Right ventricle myocardium superior (tissue), 1 donor: ENCODE results near the gene SEMA3D. TPM values are rescaled to one million over a fixed set of nuclear protein-coding genes. Genes with fewer than 3 reads are reported as not detected.
A peak's percentile ranks its signal among the peaks of the same experiment; 100 is the strongest.

ENCODE experiments used
- ATAC-seq: fragments of 200-7000 bp; cut with Tn5 transposase; one replicate; pipeline ENCODE4 v1.9.1; 2020; ENCODE audit warnings: mild to moderate bottlenecking; ENCODE audit not compliant: poor library complexity
- DNase-seq: peaks from one replicate; pipeline ENCODE4 v3.0.0-alpha.2; 2020
- intact Hi-C: fragments of 100-400 bp; cut with DNase I; formaldehyde crosslinking; loops from one replicate; pipeline ENCODE4 v1.11.2; 2022
- long read RNA-seq: library from polyadenylated mRNA; unstranded; transcript quantifications from one replicate; pipeline ENCODE4 v2.0.0, GENCODE V29; 2021
- total RNA-seq: library from RNA; stranded (reverse); fragmentation: NEBNext Ultra II Directional; extraction: Animal tissue kit (Norgen Biotek cat#: 25700); gene quantifications from one replicate; pipeline ENCODE4 v1.2.1, GENCODE V29; 2021
- donor health status: DM: no; HTN: yes; CAD: no; lungs with severe emphysema.

Gene SEMA3D
- total RNA-seq: 1.1 TPM
- long read RNA-seq: 0 reads

- peak; percentile 97 for ATAC-seq
- intact Hi-C loops: no loop called here
- peak; percentile 73 for DNase-seq
Observed at GRCh38 chr7:85186521-85187241, at the start of gene SEMA3D. TSS of gene SEMA3D (minus strand) at chr7:85187056. CDS start at chr7:85121891, 65,165 bp downstream.

- DNase-seq (no peak), ATAC-seq (no peak)
- intact Hi-C loops: no loop called here
Observed at GRCh38 chr7:85234730-85235129, 47.9 kb upstream of the SEMA3D start.

- no peak for DNase-seq
- no peak for ATAC-seq
- intact Hi-C loops: no loop called here
Observed at GRCh38 chr7:85232068-85232467, 45.2 kb upstream of the SEMA3D start.

- no peak for DNase-seq
- intact Hi-C loops: no loop called here
Observed at GRCh38 chr7:85230623-85231022, 43.8 kb upstream of the SEMA3D start.

GRCh38 chr7:85229544-85229943 is 42.7 kb upstream of the SEMA3D start:
- no peak for ATAC-seq
- intact Hi-C loops: no loop called here
- DNase-seq: no peak

More at GRCh38 chr7:85230623-85231022, 43.8 kb upstream of the SEMA3D start:
- no peak for ATAC-seq

- intact Hi-C loops: no loop called here
- ATAC-seq (no peak), DNase-seq (no peak)
Observed at GRCh38 chr7:85226361-85227085, 39.7 kb upstream of the SEMA3D start.

GRCh38 chr7:85224171-85224570 is 37.3 kb upstream of the SEMA3D start:
- intact Hi-C loops: no loop called here
- ATAC-seq (no peak), DNase-seq (no peak)

- ATAC-seq (no peak), DNase-seq (no peak)
- intact Hi-C loops: no loop called here
Observed at GRCh38 chr7:85222522-85222921, 35.7 kb upstream of the SEMA3D start.

- intact Hi-C loops: no loop called here
- no peak for DNase-seq
- no peak for ATAC-seq
Observed at GRCh38 chr7:85221796-85222195, 34.9 kb upstream of the SEMA3D start.

- ATAC-seq (no peak), DNase-seq (no peak)
- intact Hi-C loops: no loop called here
Observed at GRCh38 chr7:85220651-85221050, 33.8 kb upstream of the SEMA3D start.

GRCh38 chr7:85220023-85220422 is 33.2 kb upstream of the SEMA3D start:
- no peak for ATAC-seq
- intact Hi-C loops: no loop called here
- DNase-seq: no peak

- intact Hi-C loops: no loop called here
- ATAC-seq (no peak), DNase-seq (no peak)
Observed at GRCh38 chr7:85217085-85217484, 30.2 kb upstream of the SEMA3D start.

GRCh38 chr7:85215098-85215497 is 28.2 kb upstream of the SEMA3D start:
- ATAC-seq (no peak), DNase-seq (no peak)
- intact Hi-C loops: no loop called here

- DNase-seq (no peak), ATAC-seq (no peak)
- intact Hi-C loops: no loop called here
Observed at GRCh38 chr7:85213500-85213899, 26.6 kb upstream of the SEMA3D start.

GRCh38 chr7:85205754-85206153 is 18.9 kb upstream of the SEMA3D start:
- ATAC-seq (no peak), DNase-seq (no peak)
- intact Hi-C loops: no loop called here

GRCh38 chr7:85204496-85204895 is 17.6 kb upstream of the SEMA3D start:
- no peak for ATAC-seq
- intact Hi-C loops: no loop called here
- no peak for DNase-seq

- DNase-seq (no peak), ATAC-seq (no peak)
- intact Hi-C loops: no loop called here
Observed at GRCh38 chr7:85204061-85204460, 17.2 kb upstream of the SEMA3D start.

- no peak for ATAC-seq
- intact Hi-C loops: no loop called here
Observed at GRCh38 chr7:85201209-85201608, 14.4 kb upstream of the SEMA3D start.

GRCh38 chr7:85196696-85197095 is 9.8 kb upstream of the SEMA3D start:
- DNase-seq (no peak), ATAC-seq (no peak)
- intact Hi-C loops: no loop called here

More at GRCh38 chr7:85201209-85201608, 14.4 kb upstream of the SEMA3D start:
- DNase-seq: no peak

- intact Hi-C loops: no loop called here
- ATAC-seq: no peak
Observed at GRCh38 chr7:85191383-85191782, 4.5 kb upstream of the SEMA3D start.

More at GRCh38 chr7:85191383-85191782, 4.5 kb upstream of the SEMA3D start:
- no peak for DNase-seq
